Mesenchymal stem cell (in vitro differentiated cells and primary cell): Measurements from ENCODE around the gene NGLY1.

Experiments used
- DNase-seq: peaks from one replicate; pipeline ENCODE4 v3.0.0-alpha.2; 2013
- H2AFZ ChIP-seq: one replicate; pipeline ENCODE4 v1.6.1; 2013; ENCODE audit warnings: low read depth, mild to moderate bottlenecking, control low read depth, inconsistent platforms, low read length, moderate library complexity
- H2AK5ac ChIP-seq: 2 replicates; pipeline ENCODE4 v1.6.1; 2013; ENCODE audit warnings: low read length, moderate library complexity, mild to moderate bottlenecking, inconsistent platforms; ENCODE audit not compliant: severe bottlenecking
- H2BK120ac ChIP-seq: one replicate; pipeline ENCODE4 v1.6.1; 2013; ENCODE audit warnings: low read depth, mild to moderate bottlenecking, inconsistent platforms, low read length, moderate library complexity
- H2BK12ac ChIP-seq, 2 experiments: one replicate each; pipeline ENCODE4 v1.6.1; 2013; ENCODE audit warnings: inconsistent platforms in 2 of 2, low read length in 2 of 2, mild to moderate bottlenecking in 2 of 2, moderate library complexity in 2 of 2, control low read depth in 1 of 2
- H2BK15ac ChIP-seq: one replicate; pipeline ENCODE4 v1.6.1; 2013; ENCODE audit warnings: mild to moderate bottlenecking, low read depth, inconsistent platforms; ENCODE audit not compliant: poor library complexity, severe bottlenecking
- H2BK5ac ChIP-seq: 2 replicates; pipeline ENCODE4 v1.6.1; 2013; ENCODE audit warnings: low read depth, mild to moderate bottlenecking, low read length, control low read depth, inconsistent platforms; ENCODE audit not compliant: poor library complexity, severe bottlenecking
- H3K14ac ChIP-seq, 2 experiments: one replicate each; pipeline ENCODE4 v1.6.1; 2013; ENCODE audit warnings: inconsistent platforms in 2 of 2, low read length in 2 of 2, control low read depth in 1 of 2, mild to moderate bottlenecking in 1 of 2, moderate library complexity in 1 of 2
- H3K18ac ChIP-seq, 2 experiments: one replicate each; pipeline ENCODE4 v1.6.1; 2013; ENCODE audit warnings: inconsistent platforms in 2 of 2, low read length in 2 of 2, control low read depth in 1 of 2, low read depth in 1 of 2, mild to moderate bottlenecking in 1 of 2
- H3K23ac ChIP-seq, 2 experiments: one replicate each; pipeline ENCODE4 v1.6.1; 2013; ENCODE audit warnings: inconsistent platforms in 2 of 2, low read length in 2 of 2, mild to moderate bottlenecking in 2 of 2, moderate library complexity in 2 of 2, control low read depth in 1 of 2
- H3K27ac ChIP-seq: 2 replicates; pipeline ENCODE4 v1.5.1; 2013; ENCODE audit warnings: mild to moderate bottlenecking, moderate library complexity, low read length, control low read depth, inconsistent platforms; ENCODE audit not compliant: poor library complexity, severe bottlenecking
- H3K27me3 ChIP-seq, 2 experiments: 2 replicates each; pipeline versions ENCODE4 v1.6.1 to v1.7.0; 2013; ENCODE audit warnings: low read length in 2 of 2, mild to moderate bottlenecking in 2 of 2, moderate library complexity in 2 of 2, control low read depth in 1 of 2, inconsistent platforms in 1 of 2; ENCODE audit not compliant: control insufficient read depth in 1 of 2, insufficient read depth in 1 of 2
- H3K36me3 ChIP-seq, 2 experiments: 2 replicates each; pipeline versions ENCODE4 v1.6.1 to v1.7.0; 2013; ENCODE audit warnings: low read length in 2 of 2, control low read depth in 1 of 2, inconsistent platforms in 1 of 2, low read depth in 1 of 2, mild to moderate bottlenecking in 1 of 2; ENCODE audit not compliant: insufficient read depth in 2 of 2, control insufficient read depth in 1 of 2
- H3K4ac ChIP-seq, 2 experiments: one replicate each; pipeline ENCODE4 v1.6.1; 2013; ENCODE audit warnings: inconsistent platforms in 2 of 2, low read length in 2 of 2, mild to moderate bottlenecking in 2 of 2, moderate library complexity in 2 of 2, control low read depth in 1 of 2, low read depth in 1 of 2
- H3K4me1 ChIP-seq: 2 replicates; pipeline ENCODE4 v1.6.1; 2013; ENCODE audit warnings: low read depth, low read length, control low read depth; ENCODE audit not compliant: control insufficient read depth, insufficient read depth
- H3K4me2 ChIP-seq: 2 replicates; pipeline ENCODE4 v1.6.1; 2013; ENCODE audit warnings: low read length, mild to moderate bottlenecking, inconsistent platforms; ENCODE audit not compliant: poor library complexity, severe bottlenecking
- H3K4me3 ChIP-seq, 2 experiments: 2 replicates each; pipeline versions ENCODE4 v1.5.1 to v1.7.0; 2013; ENCODE audit warnings: low read length in 2 of 2, mild to moderate bottlenecking in 2 of 2, control low read depth in 1 of 2, low read depth in 1 of 2; ENCODE audit not compliant: insufficient read depth in 1 of 2
- H3K79me1 ChIP-seq: replicated peaks from 2 replicates; pipeline ENCODE4 v1.6.1; 2013; ENCODE audit warnings: mild to moderate bottlenecking, control low read depth, low read length, inconsistent platforms; ENCODE audit not compliant: poor library complexity, severe bottlenecking
- H3K9ac ChIP-seq: 2 replicates; pipeline ENCODE4 v1.7.0; 2013; ENCODE audit warnings: mild to moderate bottlenecking, low read length, moderate library complexity
- H3K9me3 ChIP-seq: 2 replicates; pipeline ENCODE4 v1.7.0; 2013; ENCODE audit warnings: mild to moderate bottlenecking, low read length; ENCODE audit not compliant: control insufficient read depth
- H4K8ac ChIP-seq: one replicate; pipeline ENCODE4 v1.6.1; 2013; ENCODE audit warnings: inconsistent platforms, mild to moderate bottlenecking, low read length, moderate library complexity
- H4K91ac ChIP-seq: one replicate; pipeline ENCODE4 v1.6.1; 2013; ENCODE audit warnings: mild to moderate bottlenecking, low read length, inconsistent platforms
- WGBS: methylation state at CpG from one replicate; pipeline ENCODE4 v1.1.7; 2013; ENCODE audit warnings: mixed read lengths; 5-methylcytosine and 5-hydroxymethylcytosine counted together

The NGLY1 gene

GRCh38 chr3:25713341-25713985 is 69.8 kb downstream of the NGLY1 start:
- no peak for DNase-seq
- WGBS: 92% methylated on average over 11 of the region's 11 CpGs

GRCh38 chr3:25711090-25711489 is 72.2 kb downstream of the NGLY1 start:
- Histone ChIP-seq H3K18ac (no peak overlapping the region), H3K14ac (no peak overlapping the region), H2BK120ac (no peak overlapping the region), H2AK5ac (no peak overlapping the region), H3K4me1 (no peaks in the 10 kb centered on the region), H2AFZ (no peak overlapping the region), H2BK15ac (no peak overlapping the region), H3K36me3 (no peaks in the 10 kb centered on the region), H3K27ac (no peak overlapping the region), H3K4ac (no peak overlapping the region), H2BK12ac (no peak overlapping the region), H3K4me2 (no peak overlapping the region), H3K23ac (no peak overlapping the region), H2BK5ac (no peak overlapping the region), H3K79me1 (no peaks in the 10 kb centered on the region), H3K27me3 (peaks cover 0 to 3% of the 10 kb centered on the region in 2 experiments), H3K9me3 (no peaks in the 10 kb centered on the region), H4K91ac (no peak overlapping the region), H3K4me3 (no peak overlapping the region), H3K9ac (no peak overlapping the region), H4K8ac (no peak overlapping the region)
- DNase-seq: no peak
- no CpG with 5 or more reads among the region's 2 CpGs for WGBS

More at GRCh38 chr3:25713341-25713985, 69.8 kb downstream of the NGLY1 start:
- Histone ChIP-seq H3K23ac (no peak overlapping the region), H4K8ac (no peak overlapping the region), H3K36me3 (peaks cover 0 to 6% of the 10 kb centered on the region in 2 experiments), H3K4me3 (no peak overlapping the region), H3K4me1 (no peaks in the 10 kb centered on the region), H3K18ac (no peak overlapping the region), H3K9me3 (no peaks in the 10 kb centered on the region), H3K27ac (no peak overlapping the region), H2BK12ac (no peak overlapping the region), H3K4ac (no peak overlapping the region), H2BK120ac (no peak overlapping the region), H3K79me1 (no peaks in the 10 kb centered on the region), H2AK5ac (no peak overlapping the region), H3K9ac (no peak overlapping the region), H3K27me3 (no peaks in the 10 kb centered on the region), H3K4me2 (no peak overlapping the region), H4K91ac (no peak overlapping the region), H3K14ac (no peak overlapping the region), H2BK15ac (no peak overlapping the region), H2BK5ac (no peak overlapping the region), H2AFZ (no peak overlapping the region)

GRCh38 chr3:25708036-25708435 is 75.2 kb downstream of the NGLY1 start:
- H3K9me3 ChIP-seq: no peaks in the 10 kb centered on the region
- no peaks in the 10 kb centered on the region for H3K4me1 ChIP-seq
- H3K79me1 ChIP-seq: no peaks in the 10 kb centered on the region
- H2BK12ac ChIP-seq: no peak overlapping the region
- no peak overlapping the region for H3K18ac ChIP-seq
- H3K27me3 ChIP-seq: peaks cover 0 to 3% of the 10 kb centered on the region in 2 experiments
- 58% methylated on average over 3 of the region's 3 CpGs for WGBS
- no peak overlapping the region for H4K91ac ChIP-seq
- H3K36me3 ChIP-seq: no peaks in the 10 kb centered on the region
- no peak overlapping the region for H2AFZ ChIP-seq
- H2AK5ac ChIP-seq: no peak overlapping the region
- no peak overlapping the region for H3K9ac ChIP-seq
- no peak overlapping the region for H3K23ac ChIP-seq
- H2BK120ac ChIP-seq: no peak overlapping the region
- H3K27ac ChIP-seq: no peak overlapping the region
- no peak for DNase-seq
- H3K4me3 ChIP-seq: no peak overlapping the region
- no peak overlapping the region for H2BK5ac ChIP-seq
- no peak overlapping the region for H3K14ac ChIP-seq
- no peak overlapping the region for H4K8ac ChIP-seq
- no peak overlapping the region for H3K4ac ChIP-seq
- H2BK15ac ChIP-seq: no peak overlapping the region
- H3K4me2 ChIP-seq: no peak overlapping the region

- no peak overlapping the region for H2BK120ac ChIP-seq
- no peak overlapping the region for H3K9ac ChIP-seq
- H3K14ac ChIP-seq: no peak overlapping the region
- DNase-seq: no peak
- H2AFZ ChIP-seq: no peak overlapping the region
- no peaks in the 10 kb centered on the region for H3K36me3 ChIP-seq
- H3K27ac ChIP-seq: no peak overlapping the region
- H3K79me1 ChIP-seq: no peaks in the 10 kb centered on the region
- H3K4ac ChIP-seq: no peak overlapping the region
- H2AK5ac ChIP-seq: no peak overlapping the region
- H3K27me3 ChIP-seq: peaks cover 0 to 3% of the 10 kb centered on the region in 2 experiments
- H2BK15ac ChIP-seq: no peak overlapping the region
- H3K4me2 ChIP-seq: no peak overlapping the region
- no peak overlapping the region for H3K18ac ChIP-seq
- no peak overlapping the region for H4K91ac ChIP-seq
- no peaks in the 10 kb centered on the region for H3K9me3 ChIP-seq
- H4K8ac ChIP-seq: no peak overlapping the region
- H2BK5ac ChIP-seq: no peak overlapping the region
- H3K23ac ChIP-seq: no peak overlapping the region
- H3K4me3 ChIP-seq: no peak overlapping the region
- H2BK12ac ChIP-seq: no peak overlapping the region
- H3K4me1 ChIP-seq: no peaks in the 10 kb centered on the region
- WGBS: no CpG with 5 or more reads among the region's 2 CpGs
Observed at GRCh38 chr3:25707268-25707926, 75.8 kb downstream of the NGLY1 start.
